GM21423 (cell line): ENCODE data around the gene MFF.

Experiments used
- ATAC-seq: cut with Tn5 transposase; IDR thresholded peaks from one replicate; pipeline ENCODE4 v1.9.1; 2021; ENCODE audit warnings: mild to moderate bottlenecking, moderate library complexity; ENCODE audit not compliant: unreplicated experiment

Gene MFF

GRCh38 chr2:227404585-227405271 lies 79.7 kb downstream of the MFF start:
- no peak for ATAC-seq

DNA sequence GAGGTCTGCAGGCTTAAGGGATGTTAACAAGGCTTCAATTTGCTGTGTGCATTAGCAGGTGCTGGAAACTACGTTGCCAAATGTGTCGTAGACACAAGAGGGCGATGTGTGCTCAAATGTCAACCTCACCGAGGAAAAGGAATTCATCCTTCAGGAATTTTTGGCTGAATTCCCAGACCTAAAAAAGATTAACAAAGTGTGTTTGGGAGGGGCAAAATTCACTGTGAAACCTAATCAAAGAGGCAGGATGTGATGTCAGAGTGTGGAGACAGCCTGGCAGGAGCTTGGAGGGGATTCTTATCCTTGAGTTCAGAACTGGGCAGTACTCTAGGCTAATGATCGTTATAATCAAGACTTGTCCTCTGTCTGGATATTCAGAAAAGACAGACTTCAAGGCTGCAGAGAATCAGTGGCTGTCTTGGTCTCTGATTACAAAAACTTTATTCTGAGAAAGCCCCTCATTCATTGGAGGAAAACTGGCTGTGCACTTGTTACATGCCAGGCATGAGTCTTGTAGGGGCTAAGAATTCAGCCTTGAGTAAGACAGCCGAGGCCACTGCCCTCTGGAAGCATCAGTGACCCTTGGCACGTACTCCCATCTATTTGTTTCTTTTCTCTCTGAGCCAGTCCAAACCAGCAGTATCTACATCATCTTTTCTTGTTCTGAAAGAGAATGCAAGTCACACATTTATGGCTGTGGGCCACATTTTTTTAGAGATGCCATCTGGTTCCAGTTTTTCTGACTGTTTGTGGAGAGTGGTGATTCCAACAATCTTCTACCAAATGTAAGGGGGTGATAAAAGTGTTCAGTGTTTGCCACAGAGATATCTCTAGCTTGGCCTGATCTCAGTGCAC lies 81.4 kb downstream of the MFF start:
- peak; percentile 54 for ATAC-seq
